Endothelial cell of umbilical vein (primary cell): ENCODE results near the gene TBC1D25. TPM values are rescaled to one million over a fixed set of nuclear protein-coding genes. Genes with fewer than 3 reads are reported as not detected.

Source experiments
- BruUV-seq: library from RNA; stranded (reverse); fragments of 400-500 nt; replicated peaks from 2 replicates; lab custom pipeline; 2021; lab: Mats Ljungman, UMichigan
- CTCF ChIA-PET: fragments of 300-600, 350-600 bp; sonication (Branson Sonifier 250); formaldehyde crosslinking; loops from one replicate; lab custom pipeline; 2021; ENCODE audit warnings: antibody characterized with exemption, inconsistent platforms; lab: Charles Lee
- POLR2A ChIA-PET: fragments of 300-600, 350-600 bp; sonication (Branson Sonifier 250); formaldehyde crosslinking; loops from one replicate; lab custom pipeline; 2021; ENCODE audit warnings: antibody characterized with exemption, inconsistent platforms; lab: Charles Lee
- DNase-seq: peaks from one replicate; pipeline ENCODE4 v3.0.0-alpha.2; 2011; ENCODE audit warnings: low read depth, low spot score
- FAIRE-seq: peaks from 2 replicates; lab custom pipeline; 2011; peaks lifted over from hg19 to GRCh38; lab: Jason Lieb, UNC
- H2AFZ ChIP-seq: 2 replicates; pipeline ENCODE4 v1.6.0; 2012; ENCODE audit warnings: low read depth, low read length, control low read depth, inconsistent platforms
- H3K27ac ChIP-seq: 2 replicates; pipeline ENCODE4 v1.5.1; 2011; ENCODE audit warnings: low read depth, mild to moderate bottlenecking, control low read depth, low read length, moderate library complexity; ENCODE audit not compliant: insufficient read depth
- H3K27me3 ChIP-seq, 2 experiments: 2 replicates each; pipeline versions ENCODE4 v1.6.0 to v1.6.1; 2011; ENCODE audit warnings: low read length in 2 of 2, mixed read lengths in 1 of 2; ENCODE audit not compliant: control insufficient read depth in 2 of 2, insufficient read depth in 2 of 2
- H3K36me3 ChIP-seq, 2 experiments: 2 replicates in 1 of 2; 3 replicates in 1 of 2; pipeline ENCODE4 v1.5.1; 2011; ENCODE audit warnings: low read length in 2 of 2, mild to moderate bottlenecking in 1 of 2, moderate library complexity in 1 of 2; ENCODE audit not compliant: control insufficient read depth in 2 of 2, insufficient read depth in 2 of 2; ENCODE audit errors: extremely low read depth in 1 of 2
- H3K4me1 ChIP-seq: 3 replicates; pipeline ENCODE4 v1.5.1; 2011; ENCODE audit warnings: mild to moderate bottlenecking, low read length; ENCODE audit not compliant: control insufficient read depth, insufficient read depth; ENCODE audit errors: extremely low read depth
- H3K4me2 ChIP-seq: 2 replicates; pipeline ENCODE4 v1.6.1; 2011; ENCODE audit warnings: low read length, control low read depth, mixed read lengths; ENCODE audit not compliant: insufficient read depth
- H3K4me3 ChIP-seq, 3 experiments: fragments of 200-600 bp in 1 of 3; sonication (generic), shearing (Covaris generic) in 1 of 3; replicated peaks in 1 of 3; 2 replicates each; pipeline ENCODE4 v1.5.1; 2011 to 2016; ENCODE audit warnings: control low read depth in 3 of 3, low read length in 3 of 3, mild to moderate bottlenecking in 2 of 3, inconsistent platforms in 1 of 3, low read depth in 1 of 3, moderate library complexity in 1 of 3; ENCODE audit not compliant: insufficient read depth in 1 of 3
- H3K79me2 ChIP-seq: 2 replicates; pipeline ENCODE4 v1.6.0; 2012; ENCODE audit warnings: low read length, inconsistent platforms; ENCODE audit not compliant: control insufficient read depth, insufficient read depth
- H3K9ac ChIP-seq: replicated peaks from 2 replicates; pipeline ENCODE3; 2011; ENCODE audit warnings: low read length, control low read depth; ENCODE audit not compliant: insufficient read depth; ENCODE audit errors: extremely low read depth
- H3K9me1 ChIP-seq: replicated peaks from 3 replicates; pipeline ENCODE4 v1.6.0; 2011; ENCODE audit warnings: mild to moderate bottlenecking, low read length; ENCODE audit not compliant: control insufficient read depth, insufficient read depth; ENCODE audit errors: extremely low read depth
- H3K9me3 ChIP-seq: replicated peaks from 2 replicates; pipeline ENCODE4 v1.5.1; 2012; ENCODE audit warnings: low read length, inconsistent platforms; ENCODE audit not compliant: control insufficient read depth, insufficient read depth
- H4K20me1 ChIP-seq: replicated peaks from 2 replicates; pipeline ENCODE3; 2011; ENCODE audit warnings: mild to moderate bottlenecking, low read length; ENCODE audit not compliant: control insufficient read depth, insufficient read depth; ENCODE audit errors: extremely low read depth
- EZH2 ChIP-seq: IDR thresholded peaks from 2 replicates; pipeline ENCODE4 v1.6.1; 2012; ENCODE audit warnings: borderline replicate concordance, low read depth, mild to moderate bottlenecking, moderate library complexity, low read length, inconsistent platforms; ENCODE audit not compliant: severe bottlenecking
- GATA2 ChIP-seq: IDR thresholded peaks from 2 replicates; pipeline ENCODE4 v1.7.0; 2011; ENCODE audit warnings: low read depth, mild to moderate bottlenecking, moderate library complexity, mixed read lengths, low read length; ENCODE audit not compliant: insufficient read length, insufficient read depth
- POLR2A ChIP-seq: IDR thresholded peaks from 2 replicates; pipeline ENCODE4 v1.6.1; 2012; ENCODE audit warnings: low read depth, mild to moderate bottlenecking, control low read depth, low read length
- POLR2AphosphoS5 ChIP-seq: IDR thresholded peaks from 2 replicates; pipeline ENCODE4 v1.6.1; 2012; ENCODE audit warnings: low read depth, mild to moderate bottlenecking, control low read depth, low read length, moderate library complexity; ENCODE audit not compliant: insufficient read depth
- dilution Hi-C: fragments of 300-500 bp; cut with MboI; formaldehyde crosslinking; loops from one replicate; pipeline ENCODE4 v1.15.0; 2019; ENCODE audit warnings: low sequenced_read_pairs; ENCODE audit not compliant: extremely low pct_ligation_motif_present
- intact Hi-C: fragments of 100-400 bp; cut with micrococcal nuclease; formaldehyde crosslinking; loops from one replicate; pipeline ENCODE4 v1.10.0; 2022
- polyA plus RNA-seq, 4 experiments: library from polyadenylated mRNA; depleted of rRNA in 3 of 4; stranded (reverse) in 3 of 4; unstranded in 1 of 4; fragments of >200 nt; gene quantifications; 2 replicates each; pipeline versions ENCODE4 v1.2.1 to v1.2.3, GENCODE V29; 2011 to 2012; ENCODE audit warnings: missing spikeins in 1 of 4
- total RNA-seq: library from RNA; stranded (reverse); gene quantifications from 2 replicates; pipeline ENCODE4 v1.2.3, GENCODE V29; 2021
- TF ChIP-seq, protein P1 (sequence below), 2 donors: IDR thresholded peaks; 1 replicate in 1 of 2; 2 replicates in 1 of 2; pipeline ENCODE4 v1.5.1; 2011; ENCODE audit warnings: low read length in 2 of 2, mild to moderate bottlenecking in 2 of 2, moderate library complexity in 2 of 2, control low read depth in 1 of 2, inconsistent platforms in 1 of 2, low read depth in 1 of 2; ENCODE audit not compliant: insufficient read depth in 1 of 2; ENCODE audit errors: extremely low read depth in 1 of 2

The TBC1D25 gene
- total and polyA plus RNA-seq, 2 donors (not counting 3 experiments of a cell fraction or from before 2014, with no cell fraction given), result 16.0 to 16.3 TPM

DNA sequence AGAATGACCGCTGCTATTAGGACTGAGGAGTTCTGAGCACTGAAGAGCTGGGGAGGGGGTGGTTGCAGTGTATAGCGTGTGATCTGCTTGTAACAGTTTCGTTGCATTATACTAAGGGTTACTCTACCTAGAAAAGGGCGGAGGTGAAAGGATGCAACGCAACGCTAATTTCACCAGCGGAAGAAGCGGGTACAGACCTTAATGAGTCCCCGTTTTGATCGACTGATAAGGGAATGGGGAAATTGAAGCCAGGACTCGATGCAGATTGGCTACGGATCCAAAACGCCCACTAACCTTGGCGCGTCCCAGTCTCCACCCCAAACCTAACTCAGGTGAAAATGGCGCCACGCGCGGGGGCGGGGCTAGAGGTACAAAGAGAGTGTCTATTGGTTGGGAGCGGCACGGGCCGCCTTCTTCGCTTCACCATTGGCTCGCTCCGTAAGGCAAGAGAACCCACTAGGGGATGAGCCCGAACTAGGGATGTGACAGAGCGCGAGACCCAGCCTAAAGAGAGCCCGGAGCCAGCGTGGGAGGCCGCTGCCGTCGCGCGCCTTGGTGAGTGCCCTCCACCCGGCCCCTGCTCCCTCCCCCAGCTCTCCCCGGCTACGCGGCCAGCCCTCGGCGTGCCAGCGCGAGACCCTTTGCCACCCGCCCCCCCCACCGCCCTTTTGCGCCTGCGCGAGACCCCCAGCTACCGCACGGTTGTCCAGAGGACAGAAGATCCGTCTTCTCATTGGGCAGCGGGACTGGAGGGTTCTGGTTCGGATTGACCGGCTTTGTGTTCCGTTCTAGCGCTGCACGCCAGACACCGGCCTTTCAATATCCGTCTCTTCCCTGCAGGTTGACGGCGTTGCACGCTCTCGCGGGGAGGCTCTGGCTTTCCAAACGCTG is 17.9 kb upstream of the TBC1D25 start, which contains the start of gene EBP:
TSS of gene EBP (plus strand) at position 456 of the 891 bp plus-strand sequence. CDS start 1,964 bp downstream, outside the sequence.
- H3K79me2 ChIP-seq, result peaks cover 13% of the 10 kb centered on the region
- H3K4me1 ChIP-seq, result peaks cover 2% of the 10 kb centered on the region
- H3K27me3 ChIP-seq, result no peaks in the 10 kb centered on the region
- peak within 1 kb of the TSS; percentile 10 for H3K27ac ChIP-seq
- peak within 1 kb of the TSS; percentile 65 for H3K9ac ChIP-seq
- peak within 1 kb of the TSS; percentile 74 for H2AFZ ChIP-seq
- no peaks in the 10 kb centered on the region for H3K9me1 ChIP-seq
- H3K36me3 ChIP-seq, result no peaks in the 10 kb centered on the region
- BruUV-seq, result no TSS peak
- FAIRE-seq, result peak; percentile 99
- H3K9me3 ChIP-seq, result no peaks in the 10 kb centered on the region
- dilution Hi-C loops, result no loop called here
- no peaks in the 10 kb centered on the region for H4K20me1 ChIP-seq
- peak; percentile 83 for DNase-seq
- peak within 1 kb of the TSS; percentile 69 for H3K4me2 ChIP-seq
- TF ChIP-seq POLR2AphosphoS5 (peak; percentile 74), GATA2 (peak; percentile 60), POLR2A (peak; percentile 71), EZH2 (no peak)
- TF ChIP-seq, protein P1, sequence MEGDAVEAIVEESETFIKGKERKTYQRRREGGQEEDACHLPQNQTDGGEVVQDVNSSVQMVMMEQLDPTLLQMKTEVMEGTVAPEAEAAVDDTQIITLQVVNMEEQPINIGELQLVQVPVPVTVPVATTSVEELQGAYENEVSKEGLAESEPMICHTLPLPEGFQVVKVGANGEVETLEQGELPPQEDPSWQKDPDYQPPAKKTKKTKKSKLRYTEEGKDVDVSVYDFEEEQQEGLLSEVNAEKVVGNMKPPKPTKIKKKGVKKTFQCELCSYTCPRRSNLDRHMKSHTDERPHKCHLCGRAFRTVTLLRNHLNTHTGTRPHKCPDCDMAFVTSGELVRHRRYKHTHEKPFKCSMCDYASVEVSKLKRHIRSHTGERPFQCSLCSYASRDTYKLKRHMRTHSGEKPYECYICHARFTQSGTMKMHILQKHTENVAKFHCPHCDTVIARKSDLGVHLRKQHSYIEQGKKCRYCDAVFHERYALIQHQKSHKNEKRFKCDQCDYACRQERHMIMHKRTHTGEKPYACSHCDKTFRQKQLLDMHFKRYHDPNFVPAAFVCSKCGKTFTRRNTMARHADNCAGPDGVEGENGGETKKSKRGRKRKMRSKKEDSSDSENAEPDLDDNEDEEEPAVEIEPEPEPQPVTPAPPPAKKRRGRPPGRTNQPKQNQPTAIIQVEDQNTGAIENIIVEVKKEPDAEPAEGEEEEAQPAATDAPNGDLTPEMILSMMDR (IDR thresholded peaks at IDR 0.05; ENCODE audit: extremely low read depth in 1 of 2, insufficient read depth in 1 of 2, low read depth in 1 of 2, low read length in 2 of 2), result no peak
- intact Hi-C loops, result loop anchor here (5.0 kb wide), 2 partner anchors 44 to 71 kb away; partner anchors contain the start of gene FTSJ1
- POLR2A ChIA-PET, result interaction anchor here (0.7 kb wide), 1 partner anchor 18 kb away, joined by 4 read pairs; no protein-coding TSS in a partner anchor
- CTCF ChIA-PET, result interaction anchor here (1.1 to 1.5 kb wide), 2 partner anchors 18 to 53 kb away, joined by 3 to 5 read pairs; partner anchors contain the start of gene TBC1D25
- peak within 1 kb of the TSS; percentile 45 to 69 (median 65) for H3K4me3 ChIP-seq
